GM10248 (cell line): ENCODE data around the gene LPCAT1.
A peak's percentile ranks its signal among the peaks of the same experiment; 100 is the strongest.

Source experiments
- CTCF ChIA-PET: fragments of 300-600 bp; sonication (Branson Sonifier 250); formaldehyde crosslinking; extraction: SDS; loops from one replicate; lab custom pipeline; 2021; ENCODE audit warnings: antibody characterized with exemption; lab: Yijun Ruan, JAX
- POLR2A ChIA-PET: fragments of 350-650 bp; sonication (Branson Sonifier 250); formaldehyde crosslinking; extraction: SDS; loops from one replicate; lab custom pipeline; 2020; ENCODE audit warnings: antibody characterized with exemption; lab: Yijun Ruan, JAX
- DNase-seq: peaks from one replicate; pipeline ENCODE4 v3.0.0; 2012; ENCODE audit errors: extremely low spot score
- CTCF ChIP-seq: IDR thresholded peaks from 2 replicates; pipeline ENCODE4 v1.5.1; 2012; ENCODE audit warnings: mild to moderate bottlenecking, low read depth; ENCODE audit errors: extremely low read depth, missing control alignments, control extremely low read depth

LPCAT1 gene

GRCh38 chr5:1536322-1536845 is 12.6 kb upstream of the LPCAT1 start:
- ChIA-PET CTCF (interaction anchor here (0.6 to 2.8 kb wide), 10 partner anchors 11 to 369 kb away, joined by 3 to 15 read pairs (median 4); partner anchors contain the start of gene LPCAT1), POLR2A (no interaction called here)

GRCh38 chr5:1535646-1536045 is 11.9 kb upstream of the LPCAT1 start:
- CTCF ChIA-PET = interaction anchor here (1.1 to 2.8 kb wide), 4 partner anchors 11 to 368 kb away, joined by 3 to 15 read pairs (median 4); partner anchors contain the start of gene LPCAT1

More at GRCh38 chr5:1536322-1536845, 12.6 kb upstream of the LPCAT1 start:
- peak; percentile 82 for DNase-seq
- no peak for TF ChIP-seq CTCF

GRCh38 chr5:1532384-1532783 is 8.6 kb upstream of the LPCAT1 start:
- ChIA-PET CTCF (interaction anchor here (1.1 to 1.5 kb wide), 2 partner anchors 21 to 29 kb away, joined by 4 read pairs; no protein-coding TSS in a partner anchor), POLR2A (no interaction called here)
- TF ChIP-seq CTCF = no peak
- DNase-seq = no peak

More at GRCh38 chr5:1535646-1536045, 11.9 kb upstream of the LPCAT1 start:
- no peak for TF ChIP-seq CTCF
- no peak for DNase-seq
- POLR2A ChIA-PET = no interaction called here

- no peak for TF ChIP-seq CTCF
- CTCF ChIA-PET = interaction anchor here (1.0 kb wide), 1 partner anchor 14 kb away, joined by 3 read pairs; no protein-coding TSS in a partner anchor
- POLR2A ChIA-PET = no interaction called here
- DNase-seq = no peak
Measured at GRCh38 chr5:1529498-1529897, 5.7 kb upstream of the LPCAT1 start.

GRCh38 chr5:1527533-1528205 is 3.9 kb upstream of the LPCAT1 start:
- TF ChIP-seq CTCF = no peak
- POLR2A ChIA-PET = no interaction called here
- CTCF ChIA-PET = interaction anchor here (1.0 to 1.6 kb wide), 3 partner anchors 10 to 24 kb away, joined by 3 to 7 read pairs (median 3); no protein-coding TSS in a partner anchor

GRCh38 chr5:1526681-1527131 is 2.9 kb upstream of the LPCAT1 start:
- no peak for TF ChIP-seq CTCF
- CTCF ChIA-PET = interaction anchor here (0.9 to 1.6 kb wide), 4 partner anchors 11 to 69 kb away, joined by 3 to 7 read pairs (median 3); no protein-coding TSS in a partner anchor
- DNase-seq = no peak
- POLR2A ChIA-PET = no interaction called here

More at GRCh38 chr5:1527533-1528205, 3.9 kb upstream of the LPCAT1 start:
- DNase-seq = no peak
